MM.1S (cell line): ENCODE results near the gene BCL2L2.

ENCODE experiments used
- CTCF ChIP-seq: fragments of 300-600 bp; sonication (generic); IDR thresholded peaks from 2 replicates; pipeline ENCODE4 v1.5.1; 2016; ENCODE audit warnings: antibody characterized with exemption, low read length, mixed read lengths
- EZH2 ChIP-seq: fragments of 300-600 bp; sonication (generic); optimal IDR thresholded peaks from 2 replicates; pipeline ENCODE3; 2017; ENCODE audit warnings: low read depth, mild to moderate bottlenecking, antibody characterized with exemption, low read length, mixed read lengths
- EZH2phosphoT487 ChIP-seq: fragments of 300-600 bp; sonication (generic); IDR thresholded peaks from 2 replicates; pipeline ENCODE4 v1.6.1; 2018; ENCODE audit warnings: antibody characterized with exemption, low read length

DNA sequence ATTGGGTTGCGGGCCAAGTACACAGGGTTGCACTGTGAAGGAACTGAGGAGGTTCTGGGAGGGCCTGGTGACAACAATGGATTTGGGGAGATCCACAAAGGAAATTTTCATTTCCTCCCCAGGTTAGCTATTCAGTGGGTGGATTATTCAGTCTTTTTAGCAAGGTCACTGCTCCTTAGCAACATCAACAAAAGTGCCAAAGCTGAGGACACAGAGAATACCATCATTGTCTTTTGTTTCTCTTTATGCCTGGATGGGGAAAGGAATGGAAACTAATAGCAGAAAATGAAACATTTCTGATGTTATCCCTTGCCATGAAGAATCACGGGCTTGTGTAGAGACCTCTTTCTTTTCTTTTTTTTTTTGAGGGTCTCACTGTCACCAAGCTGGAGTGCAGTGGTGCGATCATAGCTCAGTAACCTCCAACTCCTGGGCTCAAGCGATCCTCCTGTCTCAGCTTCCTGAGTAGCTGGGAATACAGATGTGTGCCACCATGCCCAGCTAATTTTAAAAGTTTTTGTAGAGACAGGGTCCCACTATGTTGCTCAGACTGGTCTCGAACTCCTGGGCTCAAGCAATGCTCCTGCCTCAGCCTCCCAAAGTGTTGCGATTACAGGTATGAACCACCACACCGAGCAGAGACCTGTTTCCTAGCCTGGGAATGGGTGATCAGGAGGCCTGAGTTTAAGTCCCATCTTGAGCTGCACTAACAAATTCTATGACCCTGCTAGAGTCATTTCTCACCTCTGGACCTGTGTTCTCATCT lies 10.4 kb upstream of the BCL2L2 start:
- TF ChIP-seq EZH2 (no peak), CTCF (no peak), EZH2phosphoT487 (no peak)
